HG03280 (cell line): Measurements from ENCODE around the gene S100A5.
"Not testable (repeated sequence)": the region's sequence is repeated elsewhere in the genome, so short reads cannot be mapped to it uniquely, and the experiment has no call there.

Experiments used
- ATAC-seq: cut with Tn5 transposase; IDR thresholded peaks from one replicate; pipeline ENCODE4 v1.9.1; 2021; ENCODE audit warnings: mild to moderate bottlenecking, moderate library complexity; ENCODE audit not compliant: unreplicated experiment

The S100A5 gene

DNA sequence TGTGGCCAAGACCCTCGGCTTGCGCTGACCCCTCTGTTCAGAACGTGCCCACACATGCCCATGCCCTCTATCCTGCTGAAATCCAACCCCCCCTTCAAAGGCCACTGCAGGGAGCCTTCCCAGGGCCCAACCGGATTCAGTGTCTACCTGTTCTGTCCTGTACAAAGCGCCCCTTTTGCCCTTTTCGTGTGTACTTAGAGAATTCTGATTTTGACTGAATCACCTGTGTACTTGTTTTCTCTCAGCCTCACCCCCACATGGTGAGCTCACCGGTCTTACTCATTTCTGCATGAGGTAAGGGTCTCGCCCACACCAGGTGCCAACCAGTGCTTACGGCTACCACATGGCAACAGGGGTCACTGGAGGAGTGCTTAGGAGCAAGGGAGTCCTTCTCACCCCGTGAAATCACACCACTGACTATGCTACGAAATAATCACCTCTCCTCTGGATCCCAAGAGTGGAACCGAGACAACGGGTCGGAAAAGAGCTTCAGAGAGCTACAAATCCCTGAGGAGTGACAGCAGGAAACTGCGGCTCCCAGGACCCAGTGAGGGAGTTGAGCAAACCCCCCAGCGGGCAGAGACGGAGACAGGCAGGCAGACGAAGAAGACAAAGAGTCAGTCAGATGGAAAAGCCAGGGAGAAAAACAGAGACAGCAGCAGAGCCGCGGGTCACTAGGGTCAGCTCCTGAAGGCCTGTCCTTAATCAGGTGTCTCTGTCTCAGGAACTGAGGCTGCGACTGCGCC is 27.1 kb upstream of the S100A5 start:
- ATAC-seq, result no peak

DNA sequence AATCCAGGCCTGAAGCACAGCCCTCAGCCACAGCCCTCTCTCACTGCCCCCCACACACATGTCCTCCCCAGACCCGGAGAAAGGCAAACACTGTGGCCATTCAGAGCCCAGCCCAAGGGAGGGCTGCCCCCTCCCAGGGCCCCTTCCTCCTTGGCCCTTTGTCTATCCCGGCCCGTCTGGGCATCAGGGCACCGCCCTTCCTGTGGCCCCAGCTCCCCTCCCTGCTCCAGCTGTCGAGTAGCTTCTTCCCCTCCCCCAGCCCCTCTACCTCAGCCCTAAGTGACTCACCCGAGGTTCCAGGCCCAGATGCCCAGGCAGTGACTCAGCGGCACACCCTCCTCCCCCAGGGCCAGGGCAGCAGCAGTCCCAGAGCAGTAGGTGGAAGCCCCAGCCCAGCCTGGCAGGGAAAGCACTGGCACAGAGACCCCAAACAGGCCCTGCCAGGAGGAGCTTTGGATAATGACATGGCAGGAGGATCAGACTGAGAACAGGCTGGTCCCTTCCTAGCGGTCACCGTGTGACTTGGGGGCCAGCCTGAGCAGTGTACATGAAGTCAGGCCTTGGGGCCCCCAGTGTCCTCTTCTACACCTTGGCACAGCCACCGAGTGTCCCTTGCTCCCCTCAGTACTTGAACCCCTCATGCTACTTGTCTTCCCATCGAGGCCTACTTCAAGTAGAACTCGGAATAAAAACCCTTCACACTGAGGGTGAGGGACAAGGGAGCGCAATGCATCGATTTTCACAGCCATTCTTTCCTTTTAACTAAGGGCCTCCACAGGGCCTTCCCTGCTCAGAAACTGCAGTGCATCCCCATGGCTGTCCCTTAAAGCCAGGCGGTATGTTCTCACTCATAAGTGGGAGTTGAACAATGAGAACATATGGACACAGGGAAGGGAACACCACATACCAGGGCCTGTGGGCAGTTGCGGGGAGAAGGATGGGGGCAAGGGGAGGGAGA is 26.0 kb upstream of the S100A5 start:
- ATAC-seq, result no peak

DNA sequence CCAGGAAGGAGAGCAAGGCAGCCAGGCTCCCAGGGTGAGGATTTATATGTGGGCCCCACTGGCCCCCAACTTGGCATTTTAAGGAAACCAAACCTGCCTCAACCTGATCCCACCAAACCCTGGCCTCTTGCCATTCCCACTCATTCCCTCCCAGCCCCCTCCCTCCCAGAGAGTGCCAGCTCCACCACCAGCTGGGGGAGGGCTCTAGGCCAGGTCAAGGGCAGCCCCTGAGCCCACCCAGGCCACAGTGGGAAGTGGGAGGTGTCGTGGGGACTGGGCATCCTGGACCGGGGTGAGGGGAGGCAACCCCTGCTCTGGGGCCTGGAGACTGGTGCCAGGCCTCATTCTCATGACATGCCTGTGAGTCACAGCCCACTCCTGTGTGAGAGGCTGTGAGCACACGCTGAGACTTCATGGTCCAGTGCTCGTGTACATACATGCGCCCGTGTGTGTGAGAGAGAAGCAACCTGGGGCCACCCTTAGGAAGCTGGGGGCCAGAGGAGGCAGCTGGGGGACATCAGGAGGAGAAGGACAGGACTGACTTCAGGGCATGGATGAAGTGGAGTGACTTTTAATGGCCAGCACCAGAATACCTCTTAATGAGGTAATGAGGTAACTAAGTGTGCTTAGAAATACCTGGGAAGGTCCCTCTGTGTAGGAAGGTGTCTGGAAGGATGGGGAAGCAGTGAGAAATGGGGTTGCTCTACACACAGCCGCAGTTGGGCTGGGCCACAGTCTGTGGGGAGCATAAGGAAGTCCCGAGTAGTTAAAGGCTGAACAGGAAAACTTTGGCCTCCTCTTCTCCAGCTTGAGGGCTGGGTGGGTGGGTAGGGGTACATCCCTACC is 25.0 kb upstream of the S100A5 start, which contains the start of gene S100A2:
Gene S100A2 (minus strand): TSS at position 316 of the 846 bp plus-strand sequence. CDS start 1,967 bp downstream, outside the sequence.
- ATAC-seq, result no peak

DNA sequence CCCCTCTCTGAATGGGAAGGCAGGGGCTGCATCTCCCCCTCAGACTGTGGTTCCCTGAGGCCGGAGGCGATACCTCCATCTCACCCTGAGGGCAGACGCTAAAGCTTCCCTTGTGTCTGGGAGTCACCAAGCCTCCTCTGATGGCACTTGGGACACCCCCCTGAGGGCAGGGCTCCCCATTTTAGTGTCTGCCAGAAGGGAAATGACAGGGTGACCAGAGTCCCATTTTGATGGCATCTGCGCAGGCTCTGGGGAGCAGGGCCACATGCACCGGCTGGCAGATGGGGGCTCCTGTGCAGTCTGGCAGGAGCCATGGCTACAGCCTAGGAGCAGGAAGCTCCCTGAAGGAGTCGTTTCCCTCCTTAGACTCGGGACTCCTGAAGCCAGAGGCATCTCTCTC is 23.3 kb upstream of the S100A5 start:
- no peak for ATAC-seq

DNA sequence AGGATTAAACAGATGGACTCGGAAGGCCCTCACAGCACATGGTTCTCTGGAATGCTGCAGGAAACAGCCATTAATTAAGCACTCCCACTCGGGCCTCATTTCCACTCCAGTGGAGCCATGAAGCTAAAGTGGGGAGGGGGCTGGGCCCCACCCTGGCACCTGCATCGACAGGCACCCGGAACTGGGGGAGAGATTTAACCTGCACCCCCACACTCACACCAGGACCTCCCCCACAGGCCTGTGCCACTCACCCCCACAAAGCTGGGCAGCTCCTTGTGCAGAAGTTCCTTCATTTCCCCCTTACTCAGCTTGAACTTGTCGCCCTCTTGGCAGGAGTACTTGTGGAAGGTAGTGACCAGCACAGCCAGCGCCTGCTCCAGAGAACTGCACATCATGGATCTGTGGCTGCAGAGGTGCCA is 22.8 kb upstream of the S100A5 start:
- ATAC-seq, result no peak

DNA sequence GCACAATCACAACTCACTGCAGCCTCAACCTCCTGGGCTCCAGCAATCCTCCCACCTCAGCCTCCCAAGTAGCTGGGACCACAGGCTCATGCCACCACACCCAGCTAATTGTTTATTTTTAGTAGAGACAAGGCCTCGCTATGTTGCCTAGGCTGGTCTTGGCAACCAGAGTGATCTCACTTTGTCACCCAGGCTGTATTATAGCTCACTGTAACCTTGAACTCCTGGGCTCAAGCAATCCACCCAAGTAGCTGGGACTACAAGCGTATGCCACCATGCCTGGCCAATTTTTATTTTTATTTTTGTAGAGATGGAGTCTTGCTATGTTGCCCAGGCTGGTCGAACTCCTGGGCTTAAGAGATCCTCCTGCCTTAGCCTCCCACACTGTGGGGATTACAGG is 21.3 kb upstream of the S100A5 start:
- not testable (repeated sequence) for ATAC-seq

DNA sequence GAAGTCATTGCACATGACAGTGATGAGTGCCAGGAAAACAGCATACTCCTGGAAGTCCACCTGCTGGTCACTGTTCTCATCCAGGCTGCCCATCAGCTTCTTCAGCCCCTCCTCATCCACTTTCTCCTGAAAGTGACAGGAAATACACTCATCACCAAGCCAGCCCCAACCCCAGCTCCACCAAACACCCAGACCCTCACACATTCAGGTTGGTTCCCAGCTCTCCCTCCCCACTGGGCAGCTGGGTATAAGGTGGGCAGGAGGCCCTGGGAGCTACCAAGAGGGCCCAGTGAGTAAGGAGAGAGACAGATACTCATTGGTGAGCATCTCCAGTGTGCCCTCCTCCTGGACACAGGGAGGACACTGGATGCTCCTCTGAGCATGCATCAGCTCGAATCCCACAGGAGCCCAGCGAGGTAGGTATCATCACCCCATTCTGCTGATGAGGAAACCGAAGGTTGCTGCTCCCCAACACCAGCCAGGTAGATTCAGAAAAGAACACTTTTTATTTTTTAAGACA is 20.8 kb upstream of the S100A5 start:
- no peak for ATAC-seq

DNA sequence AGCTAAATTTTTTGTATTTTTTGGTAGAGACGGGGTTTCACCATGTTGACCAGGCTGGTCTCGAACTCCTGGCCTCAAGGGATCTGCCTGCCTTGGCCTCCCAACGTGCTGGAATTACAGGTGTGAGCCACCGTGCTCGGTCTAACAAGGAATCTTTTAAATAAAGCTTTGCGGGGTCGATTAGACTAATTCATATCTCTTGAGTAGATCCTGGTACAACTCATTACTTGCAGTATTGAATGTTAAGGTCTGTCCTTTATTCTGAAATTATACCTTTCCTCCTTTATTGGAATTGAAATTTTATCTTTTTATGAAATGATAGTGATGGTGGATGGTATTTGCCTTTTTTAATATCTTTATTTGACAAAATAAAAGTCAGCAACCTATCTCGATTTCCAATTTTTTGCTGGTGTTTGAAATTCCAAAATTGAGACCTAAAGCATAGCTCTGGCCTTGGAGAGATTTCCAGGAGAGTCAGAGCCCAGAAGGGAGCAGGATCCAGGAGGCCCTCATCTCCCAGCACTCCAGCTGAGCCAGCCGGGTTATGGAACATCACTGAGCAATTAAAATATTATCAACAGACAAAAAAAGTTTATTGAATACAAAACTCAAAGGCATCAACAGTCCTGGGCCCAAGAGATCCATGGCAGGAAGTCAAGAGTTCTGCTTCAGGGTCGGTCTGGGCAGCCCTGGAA is 20.2 kb upstream of the S100A5 start:
- ATAC-seq, result no peak

DNA sequence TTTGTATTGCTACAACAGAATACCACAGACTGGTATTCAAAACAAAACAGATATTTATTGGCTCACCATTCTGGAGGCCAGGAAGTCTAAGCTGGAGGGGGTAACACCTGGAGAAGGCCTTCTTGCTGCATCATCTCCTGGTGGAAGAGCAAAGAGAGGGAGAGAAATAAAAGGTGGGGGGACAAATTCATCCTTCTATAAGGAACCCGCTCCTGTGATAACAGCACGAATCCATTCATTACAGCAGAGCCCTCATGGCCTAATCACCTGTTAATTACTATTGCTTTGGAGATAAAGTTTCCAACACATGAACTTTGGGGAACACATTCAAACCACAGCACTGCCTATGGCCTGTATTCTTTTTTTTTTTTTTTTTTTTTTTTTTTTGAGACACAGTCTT is 19.5 kb upstream of the S100A5 start:
- ATAC-seq, result no peak

DNA sequence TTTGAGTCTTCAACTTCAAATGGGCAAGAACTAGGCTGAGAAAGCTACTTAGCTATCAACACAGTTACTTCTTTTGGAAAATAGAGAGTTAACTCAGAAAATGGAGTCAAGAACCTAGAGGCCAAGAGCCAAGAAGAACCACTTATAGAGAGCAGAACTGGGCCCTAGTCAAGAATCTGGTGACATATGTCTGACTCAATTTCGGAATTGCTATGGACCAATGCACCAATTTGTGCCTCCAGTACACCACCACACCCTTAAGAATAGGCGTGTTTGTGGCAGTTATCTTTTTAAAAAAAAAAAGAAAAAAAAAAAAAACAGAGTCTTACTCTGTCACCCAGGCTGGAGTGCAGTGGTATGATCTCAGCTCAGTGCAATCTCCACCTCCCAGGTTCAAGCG is 17.1 kb upstream of the S100A5 start:
- ATAC-seq, result no peak

DNA sequence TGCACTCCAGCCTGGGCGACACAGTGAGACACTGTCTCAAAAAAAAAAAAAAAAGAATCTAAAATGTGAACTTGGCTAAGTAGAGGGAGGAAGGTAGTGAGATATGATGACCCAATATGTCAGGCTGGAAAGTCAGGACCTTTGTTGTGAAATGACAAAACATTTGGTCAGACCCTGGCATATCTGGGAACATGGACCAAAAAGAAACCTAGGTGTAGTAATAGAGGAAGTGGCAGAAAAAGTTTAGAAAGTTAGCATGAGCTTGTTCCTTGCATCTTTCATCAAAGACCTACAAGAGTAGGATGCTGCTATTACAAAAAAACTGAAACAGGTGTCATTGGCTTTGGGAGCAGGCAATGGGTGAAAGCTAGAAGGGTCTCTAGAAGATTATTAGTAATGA is 15.6 kb upstream of the S100A5 start:
- ATAC-seq, result no peak

DNA sequence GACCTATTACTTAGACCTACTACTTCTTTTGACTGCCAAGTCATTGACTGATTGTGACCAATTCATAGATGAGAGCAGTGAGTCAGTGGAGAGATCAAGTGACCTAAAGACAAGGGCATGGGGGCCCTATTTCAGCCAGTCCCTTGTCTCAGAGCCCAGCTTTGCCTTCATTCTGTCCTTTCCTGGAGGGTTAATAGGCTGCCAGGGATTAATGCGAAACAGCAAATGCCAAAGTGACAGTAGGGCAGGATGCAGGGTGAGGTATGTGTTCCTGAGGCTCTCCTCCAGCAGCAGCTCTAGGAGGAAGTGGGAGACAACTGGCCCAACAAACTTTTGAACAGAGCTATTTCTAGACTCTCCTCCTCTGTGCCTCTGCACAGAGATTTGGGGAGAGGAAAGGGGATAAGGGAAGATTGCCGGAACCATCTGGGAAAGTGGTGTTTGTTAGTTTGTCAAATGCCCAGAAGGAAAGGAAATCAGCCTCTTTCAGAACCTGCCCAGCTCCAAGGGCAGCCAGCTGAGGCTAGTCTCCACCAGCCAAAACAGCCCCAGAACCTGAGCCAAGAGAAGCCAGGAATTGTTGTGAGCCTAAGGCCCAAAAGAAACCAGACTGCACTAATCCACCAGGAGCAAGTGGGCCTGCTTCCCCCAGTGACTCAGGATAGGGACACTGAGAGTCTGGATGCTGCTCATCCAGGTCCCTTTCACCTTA is 13.3 kb upstream of the S100A5 start:
- no peak for ATAC-seq

DNA sequence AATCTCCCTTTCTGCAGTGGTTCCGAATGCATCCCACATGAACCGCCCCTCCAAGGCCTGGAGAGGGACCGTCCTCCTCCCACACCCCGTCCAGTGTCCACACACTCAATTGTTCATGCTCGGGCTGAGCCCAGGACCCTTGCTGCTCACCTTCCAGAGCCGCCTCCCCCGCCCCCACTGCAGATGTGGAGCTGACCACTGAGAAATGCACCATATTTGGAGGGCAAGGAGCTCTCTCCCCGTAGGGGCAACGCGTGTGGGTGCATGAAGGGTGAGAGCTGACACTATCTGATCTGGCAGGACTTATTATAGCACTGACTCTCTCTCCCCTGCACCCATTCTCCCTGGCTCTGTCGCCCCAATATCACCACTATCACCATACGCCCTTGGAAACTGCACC is 12.4 kb upstream of the S100A5 start:
- no peak for ATAC-seq

DNA sequence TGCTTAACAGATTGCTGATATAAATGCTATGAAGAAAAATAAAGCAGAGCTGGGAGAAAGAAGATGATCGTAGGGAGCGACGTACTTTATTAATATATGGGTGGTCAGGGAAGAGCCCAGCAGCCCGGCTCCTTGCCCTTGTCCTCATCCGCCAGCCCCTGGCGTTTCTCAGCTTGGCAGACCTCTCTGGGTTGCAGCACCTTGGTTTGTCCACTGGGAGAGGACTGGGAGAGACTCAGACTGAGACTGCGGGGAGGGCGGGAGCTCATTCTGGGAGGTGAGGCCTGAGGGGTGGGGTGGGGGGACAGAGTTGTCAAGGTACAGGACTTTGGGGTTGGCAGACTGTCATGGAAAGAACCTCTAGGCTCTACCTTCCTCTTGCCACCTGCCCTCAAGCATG is 11.6 kb upstream of the S100A5 start:
- no peak for ATAC-seq

DNA sequence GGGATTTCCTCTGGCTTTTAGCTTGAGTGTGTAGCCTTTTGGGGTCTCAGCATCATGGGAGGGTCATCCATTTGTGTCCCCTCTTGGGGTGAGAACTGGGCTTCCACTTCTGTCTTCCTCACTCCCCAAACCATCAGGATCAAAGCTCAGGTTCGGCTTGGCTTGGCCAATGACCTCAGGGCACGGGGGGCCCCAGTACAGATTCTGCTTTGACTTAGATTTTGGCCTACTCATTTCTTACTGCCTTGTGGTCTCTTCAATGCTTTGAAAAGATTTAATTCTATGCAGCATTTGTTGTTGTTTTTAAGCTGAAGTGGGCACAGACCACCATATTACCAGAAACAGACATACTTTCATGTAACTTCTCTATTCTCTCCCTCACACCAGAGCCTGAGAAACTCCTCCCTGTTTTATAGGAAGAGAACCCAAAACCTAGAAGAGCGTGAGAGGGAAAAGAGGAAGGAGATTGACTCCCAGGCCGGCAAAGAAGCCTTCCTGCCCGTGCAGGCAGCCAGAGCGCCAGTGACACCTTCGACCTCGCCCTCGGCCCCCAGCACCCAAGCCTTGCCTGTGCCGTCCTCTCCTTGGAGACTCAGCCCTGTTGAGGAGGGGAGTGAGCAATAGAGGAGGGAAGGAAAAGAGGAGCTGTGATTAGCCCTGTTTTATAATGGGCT is 10.2 kb upstream of the S100A5 start:
- ATAC-seq, result no peak

DNA sequence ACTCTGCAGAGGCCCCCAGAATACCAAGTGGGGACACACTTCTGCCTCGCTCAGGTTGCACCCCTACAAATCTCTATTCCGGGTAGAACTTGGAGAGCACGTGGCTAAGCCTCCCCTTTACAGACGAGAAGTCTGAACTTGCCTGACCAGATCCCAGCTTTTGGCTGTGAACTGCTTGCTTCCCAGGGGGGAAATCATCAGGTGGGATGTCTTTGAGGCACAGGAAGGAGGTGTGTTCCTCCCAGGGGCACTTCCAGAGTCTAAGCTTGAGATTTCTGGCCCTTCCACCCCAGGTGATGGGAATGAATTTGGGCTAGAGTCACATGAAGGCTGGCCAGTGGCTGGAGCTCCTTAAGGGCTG is 9.6 kb upstream of the S100A5 start:
- ATAC-seq, result no peak

DNA sequence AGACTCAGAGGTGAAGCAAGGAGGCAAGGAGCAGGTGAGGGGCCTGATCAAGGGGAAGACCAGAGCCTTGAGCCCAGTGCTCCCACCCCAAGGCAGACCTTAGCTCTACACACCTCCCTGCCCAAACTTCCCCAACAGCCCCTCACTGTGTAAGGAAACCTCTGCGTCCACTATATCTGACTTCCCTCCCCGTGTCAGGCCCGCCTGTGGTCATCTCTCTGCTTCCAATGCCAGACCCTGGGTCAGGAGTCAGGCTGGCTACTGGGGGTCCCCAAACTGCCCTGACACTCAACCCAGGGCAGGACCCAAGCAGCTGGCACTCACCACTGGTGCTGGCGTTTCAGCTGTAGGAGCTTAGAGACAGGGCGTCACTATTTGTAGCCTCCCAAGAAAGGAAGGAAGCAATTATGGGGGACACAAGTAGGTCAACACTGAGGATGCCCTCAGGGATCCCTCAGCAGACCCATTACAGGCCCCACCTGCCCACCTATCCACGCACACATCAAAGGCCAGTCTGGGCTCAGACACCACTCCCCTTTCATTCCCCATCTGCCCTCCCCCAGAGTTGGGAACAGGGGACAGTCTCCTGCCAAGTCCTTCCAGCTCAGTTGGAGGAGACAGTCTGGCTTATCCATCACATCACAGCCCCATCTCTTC is 9.1 kb upstream of the S100A5 start:
- no peak for ATAC-seq
